DOHH2 (cell line): Measurements from ENCODE around the gene CDKN2B-AS1.

ENCODE experiments used
- H3F3A ChIP-seq: fragments of 200-600 bp; sonication (generic), shearing (Covaris generic); 2 replicates; pipeline ENCODE4 v1.6.0; 2016; ENCODE audit warnings: antibody characterized with exemption, mild to moderate bottlenecking; ENCODE audit not compliant: control insufficient read depth, insufficient read depth
- H3K27ac ChIP-seq: fragments of 200-600 bp; sonication (generic); 2 replicates; pipeline ENCODE4 v1.5.1; 2014; ENCODE audit warnings: low read depth, mild to moderate bottlenecking, low read length, moderate library complexity
- H3K27me3 ChIP-seq: fragments of 200-600 bp; sonication (generic); 2 replicates; pipeline ENCODE4 v1.6.1; 2014; ENCODE audit warnings: mild to moderate bottlenecking, low read length, mixed read lengths; ENCODE audit not compliant: control insufficient read depth
- H3K36me3 ChIP-seq: fragments of 200-600 bp; sonication (generic); 2 replicates; pipeline ENCODE4 v1.6.1; 2014; ENCODE audit warnings: mild to moderate bottlenecking, low read length, moderate library complexity, mixed read lengths; ENCODE audit not compliant: control insufficient read depth
- H3K4me1 ChIP-seq: fragments of 200-600 bp; sonication (generic); 2 replicates; pipeline ENCODE4 v1.6.1; 2014; ENCODE audit warnings: mild to moderate bottlenecking, low read length, mixed read lengths; ENCODE audit not compliant: control insufficient read depth
- H3K4me2 ChIP-seq: fragments of 200-600 bp; sonication (generic); 2 replicates; pipeline ENCODE4 v1.6.0; 2014; ENCODE audit warnings: mild to moderate bottlenecking, low read length, moderate library complexity
- H3K4me3 ChIP-seq: fragments of 200-600 bp; sonication (generic); 2 replicates; pipeline ENCODE4 v1.5.1; 2014; ENCODE audit warnings: mild to moderate bottlenecking, low read length, mixed read lengths
- H3K79me2 ChIP-seq: fragments of 200-600 bp; sonication (generic); 2 replicates; pipeline ENCODE4 v1.6.1; 2014; ENCODE audit warnings: mild to moderate bottlenecking, low read length, mixed read lengths; ENCODE audit not compliant: control insufficient read depth
- H3K9me2 ChIP-seq: fragments of 200-600 bp; sonication (generic); replicated peaks from 2 replicates; pipeline ENCODE4 v1.6.1; 2014; ENCODE audit warnings: mild to moderate bottlenecking, low read length, mixed read lengths; ENCODE audit not compliant: control insufficient read depth
- H3K9me3 ChIP-seq: fragments of 200-600 bp; sonication (generic); 2 replicates; pipeline ENCODE4 v1.6.1; 2014; ENCODE audit warnings: antibody characterized with exemption, low read length, mixed read lengths; ENCODE audit not compliant: control insufficient read depth, insufficient read depth
- H4K20me1 ChIP-seq: fragments of 200-600 bp; sonication (generic); 2 replicates; pipeline ENCODE4 v1.6.0; 2014; ENCODE audit warnings: low read depth, mild to moderate bottlenecking, antibody characterized with exemption, low read length, moderate library complexity; ENCODE audit not compliant: control insufficient read depth, insufficient read depth
- CTCF ChIP-seq: fragments of 200-600 bp; sonication (generic); IDR thresholded peaks from one replicate; pipeline ENCODE4 v1.5.1; 2014; ENCODE audit warnings: antibody characterized with exemption, mild to moderate bottlenecking, low read depth, low read length; ENCODE audit not compliant: poor library complexity, severe bottlenecking
- EZH2phosphoT487 ChIP-seq: fragments of 200-600 bp; sonication (generic); IDR thresholded peaks from 2 replicates; pipeline ENCODE4 v1.6.1; 2017; ENCODE audit warnings: borderline replicate concordance, mild to moderate bottlenecking, antibody characterized with exemption, low read length, moderate library complexity, mixed read lengths

The CDKN2B-AS1 gene

DNA sequence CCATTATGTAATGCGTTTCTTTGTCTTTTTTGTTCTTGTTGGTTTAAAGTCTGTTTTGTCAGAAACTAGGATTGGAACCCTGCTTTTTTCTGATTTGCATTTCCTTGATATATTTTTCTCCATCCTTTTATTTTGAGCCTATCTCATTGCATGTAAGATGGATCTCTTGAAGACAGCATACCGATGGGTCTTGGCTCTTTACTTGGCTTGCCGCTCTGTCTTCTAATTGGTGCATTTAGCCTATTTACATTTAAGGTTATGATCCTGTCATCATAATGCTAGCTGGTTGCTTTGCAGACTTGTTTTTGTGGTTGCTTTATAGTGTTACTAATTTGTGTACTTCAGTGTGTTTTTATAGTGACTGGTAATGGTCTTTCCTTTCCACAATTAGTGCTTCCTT is 27.8 kb downstream of the CDKN2B-AS1 start:
- Histone ChIP-seq H3K27me3 (no peaks in the 10 kb centered on the region), H3K36me3 (no peaks in the 10 kb centered on the region), H3K9me2 (no peaks in the 10 kb centered on the region), H4K20me1 (no peaks in the 10 kb centered on the region), H3K4me3 (no peak overlapping the region), H3K4me2 (no peak overlapping the region), H3K79me2 (no peaks in the 10 kb centered on the region), H3K4me1 (no peaks in the 10 kb centered on the region), H3F3A (no peaks in the 10 kb centered on the region), H3K9me3 (no peaks in the 10 kb centered on the region), H3K27ac (no peak overlapping the region)
- TF ChIP-seq CTCF (no peak), EZH2phosphoT487 (no peak)

GRCh38 chr9:22026696-22027095 is 32.1 kb downstream of the CDKN2B-AS1 start:
- H3K9me2 ChIP-seq, result no peaks in the 10 kb centered on the region
- no peaks in the 10 kb centered on the region for H4K20me1 ChIP-seq
- no peaks in the 10 kb centered on the region for H3K27me3 ChIP-seq
- no peak for TF ChIP-seq EZH2phosphoT487
- TF ChIP-seq CTCF, result no peak
- no peaks in the 10 kb centered on the region for H3K4me1 ChIP-seq
- H3F3A ChIP-seq, result no peaks in the 10 kb centered on the region
- H3K9me3 ChIP-seq, result no peaks in the 10 kb centered on the region
- H3K79me2 ChIP-seq, result no peaks in the 10 kb centered on the region
- H3K27ac ChIP-seq, result no peak overlapping the region
- H3K36me3 ChIP-seq, result no peaks in the 10 kb centered on the region
- no peak overlapping the region for H3K4me2 ChIP-seq
- H3K4me3 ChIP-seq, result no peak overlapping the region

- Histone ChIP-seq H3K9me2 (no peaks in the 10 kb centered on the region), H3K27ac (no peak overlapping the region), H4K20me1 (no peaks in the 10 kb centered on the region), H3K27me3 (no peaks in the 10 kb centered on the region), H3K4me2 (no peak overlapping the region), H3K4me1 (no peaks in the 10 kb centered on the region), H3K36me3 (no peaks in the 10 kb centered on the region), H3K4me3 (no peak overlapping the region), H3F3A (no peaks in the 10 kb centered on the region), H3K9me3 (no peaks in the 10 kb centered on the region), H3K79me2 (no peaks in the 10 kb centered on the region)
- no peak for TF ChIP-seq EZH2phosphoT487
- TF ChIP-seq CTCF, result no peak
Measured at GRCh38 chr9:22028394-22028793, 33.8 kb downstream of the CDKN2B-AS1 start.

GRCh38 chr9:22029231-22029630 is 34.6 kb downstream of the CDKN2B-AS1 start:
- H3K4me1 ChIP-seq, result no peaks in the 10 kb centered on the region
- H3K36me3 ChIP-seq, result no peaks in the 10 kb centered on the region
- no peak overlapping the region for H3K4me3 ChIP-seq
- no peak overlapping the region for H3K27ac ChIP-seq
- H3K9me2 ChIP-seq, result no peaks in the 10 kb centered on the region
- no peaks in the 10 kb centered on the region for H3F3A ChIP-seq
- no peaks in the 10 kb centered on the region for H4K20me1 ChIP-seq
- no peaks in the 10 kb centered on the region for H3K27me3 ChIP-seq
- H3K79me2 ChIP-seq, result no peaks in the 10 kb centered on the region
- H3K4me2 ChIP-seq, result no peak overlapping the region
- TF ChIP-seq EZH2phosphoT487 (no peak), CTCF (no peak)
- H3K9me3 ChIP-seq, result no peaks in the 10 kb centered on the region
